Panc1 (cell line): ENCODE data around the gene EYS.

Source experiments
- POLR2AphosphoS5 ChIP-seq: IDR thresholded peaks from 2 replicates; pipeline ENCODE4 v1.6.1; 2012; ENCODE audit warnings: mild to moderate bottlenecking, low read depth, low read length, moderate library complexity
- TF ChIP-seq, protein P1 (sequence below): fragments of 450-650 bp; IDR thresholded peaks from 2 replicates; pipeline ENCODE4 v1.5.1; 2017; ENCODE audit warnings: mild to moderate bottlenecking

DNA sequence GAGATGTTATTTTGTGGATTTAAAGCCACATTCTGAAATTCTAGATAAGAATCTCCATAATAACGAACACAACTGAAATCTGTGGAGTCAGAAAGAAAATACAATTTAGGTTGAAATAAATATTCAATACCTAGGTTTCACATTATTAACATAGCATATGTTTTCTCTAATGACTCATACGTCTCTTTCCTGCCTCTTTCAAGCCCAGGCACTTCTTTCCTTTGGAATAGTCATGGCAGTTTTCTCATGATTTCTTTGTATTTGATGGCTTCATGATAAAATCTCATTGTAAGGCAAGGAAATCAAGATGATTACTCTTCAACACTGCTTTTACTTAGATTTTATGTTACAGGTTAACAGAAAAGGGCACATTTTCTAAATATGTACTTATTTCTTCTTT, 1267.8 kb downstream of the EYS start:
- TF ChIP-seq POLR2AphosphoS5: no peak
- TF ChIP-seq, protein P1, sequence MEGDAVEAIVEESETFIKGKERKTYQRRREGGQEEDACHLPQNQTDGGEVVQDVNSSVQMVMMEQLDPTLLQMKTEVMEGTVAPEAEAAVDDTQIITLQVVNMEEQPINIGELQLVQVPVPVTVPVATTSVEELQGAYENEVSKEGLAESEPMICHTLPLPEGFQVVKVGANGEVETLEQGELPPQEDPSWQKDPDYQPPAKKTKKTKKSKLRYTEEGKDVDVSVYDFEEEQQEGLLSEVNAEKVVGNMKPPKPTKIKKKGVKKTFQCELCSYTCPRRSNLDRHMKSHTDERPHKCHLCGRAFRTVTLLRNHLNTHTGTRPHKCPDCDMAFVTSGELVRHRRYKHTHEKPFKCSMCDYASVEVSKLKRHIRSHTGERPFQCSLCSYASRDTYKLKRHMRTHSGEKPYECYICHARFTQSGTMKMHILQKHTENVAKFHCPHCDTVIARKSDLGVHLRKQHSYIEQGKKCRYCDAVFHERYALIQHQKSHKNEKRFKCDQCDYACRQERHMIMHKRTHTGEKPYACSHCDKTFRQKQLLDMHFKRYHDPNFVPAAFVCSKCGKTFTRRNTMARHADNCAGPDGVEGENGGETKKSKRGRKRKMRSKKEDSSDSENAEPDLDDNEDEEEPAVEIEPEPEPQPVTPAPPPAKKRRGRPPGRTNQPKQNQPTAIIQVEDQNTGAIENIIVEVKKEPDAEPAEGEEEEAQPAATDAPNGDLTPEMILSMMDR: no peak
